ENCODE measurements around the gene SIGLEC9. TPM values are rescaled to one million over a fixed set of nuclear protein-coding genes. Genes with fewer than 3 reads are reported as not detected.

SIGLEC9 gene
- total and polyA plus RNA-seq, 2 of the 8 experiments (the other 6 are each of a cell fraction or from before 2014, with no cell fraction given), result not detected

GRCh38 chr19:51108066-51108804 is 16.5 kb upstream of the SIGLEC9 start, which contains the start of gene CTU1 (continued):
- TF ChIP-seq CHD1 (IDR thresholded peaks at IDR 0.05; ENCODE audit: low read depth, low read length) (no peak), EGR1 (IDR thresholded peaks at IDR 0.05; ENCODE audit: borderline replicate concordance, low read depth, low read length) (no peak), KDM4A (IDR thresholded peaks at IDR 0.05; ENCODE audit: low read depth, low read length, severe bottlenecking) (no peak), RBBP5 (IDR thresholded peaks at IDR 0.05; ENCODE audit: borderline replicate concordance, low read depth, low read length) (no peak), SIN3A (conservative IDR thresholded peaks at IDR 0.05 in 1 of 2, IDR thresholded peaks at IDR 0.05 in 1 of 2; ENCODE audit: low read depth in 1 of 2, low read length in 2 of 2) (peak in 1 of 2 experiments; percentile 99; a peak in 2 of 4 replicates)

All from H1 (cell line).